GM04504 (cell line): Measurements from ENCODE around the gene NKAIN2.

Experiments
- DNase-seq: peaks from one replicate; pipeline ENCODE4 v3.0.0-alpha.2; 2012; ENCODE audit warnings: low read depth

NKAIN2 gene

DNA sequence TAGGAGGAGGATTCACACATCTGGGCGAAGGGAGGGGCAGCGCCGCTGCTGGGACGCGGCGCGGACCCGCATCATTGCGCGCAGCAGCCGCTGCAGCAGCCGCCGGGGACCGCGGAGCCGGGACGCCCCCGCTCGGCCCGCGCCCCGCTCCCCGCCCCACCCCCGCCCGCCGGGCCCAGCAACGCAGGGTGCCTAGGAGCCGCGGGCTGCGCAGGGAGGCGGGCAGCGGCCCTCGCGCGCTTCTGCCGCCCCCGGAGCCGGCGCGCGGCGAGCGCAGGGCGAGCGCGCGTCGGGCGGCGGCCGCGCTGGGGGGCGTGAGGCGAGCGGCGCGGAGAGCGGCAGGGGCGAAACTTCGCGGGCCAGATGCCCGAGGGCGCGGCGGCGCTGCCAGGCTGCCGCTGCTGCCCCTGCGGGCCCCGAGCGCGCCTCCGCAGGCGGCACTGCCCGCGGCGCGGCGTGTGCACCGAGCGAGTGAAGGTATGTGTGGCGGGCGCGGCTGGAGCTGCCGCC is at the start of gene NKAIN2:
Gene NKAIN2, plus strand, starts transcription at position 362 of the 510 bp plus-strand sequence.
- DNase-seq: no peak

DNA sequence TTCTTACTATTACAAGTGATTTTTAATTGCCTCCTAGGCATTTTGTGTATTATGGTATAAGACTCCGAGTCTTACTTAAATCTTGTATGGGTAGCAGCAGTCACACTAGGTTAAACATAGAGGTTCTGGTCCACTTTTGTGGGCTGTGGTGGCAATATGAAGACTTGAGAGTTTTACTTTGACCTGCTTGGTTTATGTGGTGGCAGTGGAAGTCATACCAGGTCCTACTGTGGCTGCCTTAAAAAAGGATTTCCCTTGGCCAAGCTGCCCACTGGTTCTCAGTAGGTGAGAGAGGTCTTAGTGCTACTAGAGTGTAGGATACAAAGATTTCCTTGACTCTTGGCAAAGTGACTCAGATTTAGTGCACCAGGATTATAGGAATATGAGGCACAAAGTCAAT is 44.2 kb upstream of the NKAIN2 start:
- no peak for DNase-seq

DNA sequence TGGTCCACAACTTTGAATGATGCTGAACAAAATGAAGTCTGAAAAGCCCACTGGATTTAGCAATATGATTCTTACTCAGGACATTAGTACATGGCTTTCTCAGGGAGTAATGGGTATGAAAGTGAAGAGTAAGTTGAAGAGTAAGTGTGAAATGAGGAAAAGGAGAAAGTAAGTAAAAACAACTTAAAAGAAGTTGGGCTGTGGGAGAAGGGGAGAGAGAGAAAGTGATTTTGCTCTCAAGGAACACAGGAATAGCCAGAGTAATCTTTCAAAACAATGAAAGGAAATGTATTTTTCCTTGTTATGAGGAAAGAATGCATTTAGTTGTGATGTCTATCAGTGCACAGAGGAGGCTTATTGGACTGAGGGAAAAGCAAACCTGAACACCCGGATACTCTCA is 39.8 kb upstream of the NKAIN2 start:
- DNase-seq: no peak

DNA sequence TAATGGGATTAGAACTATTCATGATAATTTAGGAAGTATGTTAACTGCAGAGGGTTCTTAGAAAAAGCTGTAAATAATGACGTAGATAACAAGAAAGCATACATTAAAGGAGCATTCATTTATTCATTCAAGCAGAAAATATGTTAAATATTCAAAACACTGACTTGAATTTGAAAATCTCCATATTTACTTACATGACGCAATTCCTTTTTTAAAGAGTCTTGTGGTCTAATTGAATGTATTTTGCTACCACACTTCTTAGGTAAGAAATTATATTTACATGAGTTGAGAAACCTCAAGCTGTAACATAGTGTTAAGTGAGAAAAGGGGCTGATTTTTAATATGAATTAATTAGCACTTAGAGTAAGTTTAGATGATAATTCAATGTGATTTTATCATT is 38.9 kb upstream of the NKAIN2 start:
- DNase-seq: no peak

DNA sequence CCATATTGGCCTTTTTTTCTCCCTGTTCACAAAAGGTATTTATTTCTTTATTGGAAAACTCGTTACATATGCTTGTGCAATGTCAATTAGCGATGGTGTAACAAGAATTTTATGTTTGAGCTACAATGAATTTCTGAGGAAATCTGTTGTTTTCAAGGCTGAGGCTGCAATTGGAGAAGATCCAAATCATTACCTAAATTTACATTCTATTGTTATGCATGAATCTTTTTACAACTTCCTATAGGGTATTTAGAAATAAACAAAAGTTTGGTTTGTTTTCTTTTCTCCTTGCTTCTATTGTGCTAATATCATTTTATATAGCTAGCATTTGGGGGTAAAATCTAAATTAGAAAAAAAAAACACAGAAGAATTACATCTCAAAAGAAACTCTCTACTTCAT is 34.7 kb upstream of the NKAIN2 start:
- no peak for DNase-seq

DNA sequence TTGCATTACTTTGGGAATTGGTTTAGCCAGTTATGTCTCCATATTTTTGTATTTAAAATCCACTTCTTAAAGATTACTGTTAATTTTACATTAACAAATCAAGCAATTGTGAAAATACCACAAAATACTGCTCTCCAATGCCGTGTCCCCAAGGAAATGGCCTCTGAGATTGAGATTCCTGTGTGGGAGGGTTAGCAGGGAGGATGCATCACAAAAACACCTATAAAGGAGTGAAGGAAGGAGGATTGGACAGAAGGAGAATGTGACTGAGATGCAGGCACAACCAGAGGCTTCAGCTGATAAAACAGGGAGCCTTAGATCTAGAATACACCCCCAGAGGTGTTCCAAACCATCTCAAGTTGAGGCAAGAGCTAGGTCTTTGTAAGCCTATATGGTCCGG is 34.2 kb upstream of the NKAIN2 start:
- no peak for DNase-seq

DNA sequence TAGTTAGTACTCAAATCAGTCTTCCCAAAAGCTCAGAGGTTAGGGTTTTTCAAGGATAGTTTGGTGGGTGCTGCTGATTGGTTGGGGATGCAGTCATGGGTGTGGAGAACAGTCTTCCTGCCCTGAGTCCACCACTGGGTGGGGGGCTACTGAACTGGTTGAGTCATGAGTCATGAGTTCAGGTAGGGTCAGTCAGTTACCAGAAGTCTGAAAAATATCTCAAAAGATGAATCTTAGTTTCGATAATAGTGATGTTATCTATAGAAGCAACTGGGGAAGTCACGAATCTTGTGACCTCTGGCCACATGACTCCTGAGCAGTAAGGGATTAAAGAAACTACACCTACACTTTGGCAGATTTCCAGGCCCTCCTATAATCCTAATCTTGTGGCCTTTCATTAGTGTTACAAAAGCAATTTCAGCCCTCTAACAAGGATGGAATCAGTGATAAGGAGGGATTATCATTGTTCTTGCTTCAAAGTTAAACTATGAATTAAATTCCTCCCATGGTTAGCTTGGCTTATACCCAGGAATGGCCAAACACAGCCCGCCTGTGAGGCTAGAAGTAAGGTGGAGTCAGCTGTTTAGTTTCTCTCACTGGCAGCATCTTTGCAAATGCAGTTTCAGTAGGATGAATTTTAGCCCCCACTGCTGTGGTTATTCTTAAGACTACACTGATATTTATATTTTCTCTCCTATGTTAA is 33.3 kb upstream of the NKAIN2 start:
- no peak for DNase-seq

DNA sequence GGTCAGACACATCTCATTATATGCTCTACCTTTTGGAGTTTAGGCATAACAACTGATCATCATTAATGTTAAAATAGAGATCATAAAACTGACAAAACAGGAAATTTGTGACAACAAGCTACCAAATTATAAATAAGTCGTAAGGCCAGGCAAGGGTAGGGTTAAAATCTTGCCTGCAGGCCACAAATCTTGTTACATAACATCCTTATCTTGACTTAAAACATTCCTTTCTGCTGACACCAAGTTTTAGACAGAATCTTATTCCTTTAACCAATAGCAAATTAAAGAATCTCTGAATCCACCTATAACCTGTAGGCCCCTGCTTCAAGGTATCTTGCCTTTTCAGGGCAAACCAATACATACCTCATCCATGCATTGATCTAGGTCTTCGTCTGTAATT is 32.5 kb upstream of the NKAIN2 start:
- DNase-seq: no peak

DNA sequence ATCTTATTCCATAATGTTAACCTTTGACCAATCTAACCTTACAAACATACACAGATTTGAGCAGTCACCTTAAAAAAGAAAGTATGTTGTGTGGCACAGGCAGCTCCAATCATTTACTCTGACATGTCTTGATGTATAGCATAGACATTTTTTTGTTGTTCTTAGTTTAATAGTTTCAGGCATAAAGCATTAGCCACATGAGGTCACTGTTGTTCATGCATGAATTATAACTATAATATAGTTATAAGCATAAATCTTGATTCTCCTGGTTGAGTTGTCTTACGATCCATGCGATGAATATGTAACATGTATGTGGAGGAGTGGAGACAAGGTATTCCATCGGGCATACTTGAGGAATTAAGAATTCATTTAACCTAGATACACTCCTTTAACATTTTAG is 26.1 kb upstream of the NKAIN2 start:
- DNase-seq: no peak

DNA sequence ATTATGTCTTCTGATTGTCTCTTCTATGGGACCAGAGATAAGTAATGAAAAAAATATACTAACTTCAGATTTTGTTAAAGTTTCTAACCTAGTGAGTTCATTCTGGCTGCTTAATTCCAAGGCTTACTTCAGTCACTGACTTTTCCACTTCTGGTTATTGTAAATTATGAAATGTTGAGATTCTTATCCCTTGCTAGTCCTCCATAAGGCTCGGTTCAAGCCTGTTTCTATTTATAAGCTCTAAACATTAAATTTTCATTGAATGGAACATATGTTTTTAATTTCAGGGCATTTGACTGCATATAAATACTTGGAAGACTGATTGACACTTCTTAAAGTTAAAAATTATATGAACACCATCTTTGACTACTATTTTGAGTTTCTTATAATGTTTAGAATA is 23.6 kb upstream of the NKAIN2 start:
- no peak for DNase-seq

DNA sequence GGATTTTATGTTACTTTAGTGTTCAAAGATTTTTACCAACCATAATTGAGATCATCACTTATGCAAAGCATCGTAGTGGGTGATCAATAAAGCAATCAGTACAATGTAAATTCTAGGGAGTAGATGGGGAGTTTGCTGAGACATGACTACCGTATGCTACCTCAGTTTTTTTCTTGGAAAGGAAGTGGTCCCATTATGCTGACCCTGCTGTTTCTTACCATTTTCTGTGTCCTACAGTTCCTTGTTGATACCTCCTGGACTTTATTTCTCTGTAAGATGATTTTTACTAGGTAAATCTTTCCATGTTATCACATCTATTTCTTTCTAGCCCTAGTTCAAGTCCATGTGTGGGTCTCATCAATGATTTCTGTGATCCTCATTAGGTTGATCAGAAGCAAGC is 19.3 kb upstream of the NKAIN2 start:
- no peak for DNase-seq

DNA sequence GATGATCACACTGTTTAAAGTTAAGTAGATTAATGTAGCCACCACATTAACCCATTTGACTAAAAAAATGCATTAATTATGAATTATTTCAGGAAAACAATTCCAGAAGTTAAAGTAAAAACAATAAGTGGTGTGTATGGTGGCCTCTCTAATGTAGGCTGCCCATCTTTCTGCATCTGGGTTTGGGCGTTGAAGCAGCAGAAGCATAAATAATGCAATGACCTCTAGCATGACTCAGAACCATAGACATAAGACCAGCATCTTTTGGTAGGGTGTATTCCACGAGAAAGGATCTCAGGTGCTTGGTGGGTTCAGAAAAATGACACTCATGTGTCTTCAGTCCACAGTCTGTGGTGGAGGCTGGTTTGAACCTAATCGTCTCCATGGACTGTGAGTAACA is 18.6 kb upstream of the NKAIN2 start:
- DNase-seq: no peak

DNA sequence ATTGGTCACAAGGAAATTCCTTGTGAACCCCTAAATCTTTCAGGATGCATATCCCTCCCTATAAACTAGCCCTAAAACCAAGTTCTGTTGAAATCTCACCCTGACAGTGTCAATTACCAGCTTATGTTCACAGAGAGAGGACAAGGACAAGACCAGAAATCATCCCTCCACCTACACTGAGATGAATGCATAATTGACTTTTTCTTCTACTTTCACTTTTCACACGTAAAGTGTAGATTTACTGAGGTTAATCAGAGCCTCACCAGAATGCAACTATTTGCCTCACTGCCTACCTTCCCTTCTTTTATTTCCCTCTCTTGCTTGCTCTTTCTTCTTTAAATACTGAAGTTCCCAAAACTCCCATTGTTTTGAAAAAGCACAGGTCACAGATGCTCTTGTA is 15.3 kb upstream of the NKAIN2 start:
- DNase-seq: no peak

DNA sequence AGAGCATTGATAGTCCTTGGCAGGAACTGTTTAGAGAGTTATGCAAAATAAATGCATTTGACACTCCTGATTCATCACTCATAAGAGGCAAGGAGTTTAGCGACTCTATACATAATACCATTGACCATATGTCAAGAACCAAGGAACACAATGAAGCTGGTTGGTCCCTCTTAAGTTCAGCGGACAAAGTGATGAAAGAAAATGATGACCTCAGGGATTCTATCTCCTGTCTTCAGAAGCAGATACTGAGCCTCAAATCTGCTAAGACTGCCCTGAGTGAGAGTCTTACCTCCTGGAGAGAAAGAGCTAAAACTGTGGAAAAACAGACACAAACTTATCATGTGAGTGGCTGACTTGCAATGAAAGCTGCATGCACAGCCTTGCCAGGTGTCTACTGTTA is 9.5 kb upstream of the NKAIN2 start:
- DNase-seq: no peak

DNA sequence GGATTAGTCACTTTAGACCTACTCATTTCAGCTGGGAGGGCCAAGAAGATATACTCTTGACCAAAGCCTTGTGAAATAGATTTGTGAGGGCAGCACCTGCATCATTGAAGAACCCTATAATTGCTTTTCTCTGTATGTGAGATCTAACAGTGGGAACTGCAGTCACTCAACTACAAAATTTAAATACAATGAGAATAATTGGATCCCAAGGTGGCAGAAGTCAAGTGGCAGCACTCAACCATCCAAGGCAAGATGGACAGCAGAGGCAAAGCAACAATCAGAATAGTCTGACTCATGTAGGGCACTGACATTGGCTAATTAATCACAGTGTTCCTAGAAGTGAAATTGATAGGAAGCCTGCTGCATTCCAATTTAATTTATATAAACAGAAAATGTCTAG is 8.9 kb upstream of the NKAIN2 start:
- DNase-seq: no peak

DNA sequence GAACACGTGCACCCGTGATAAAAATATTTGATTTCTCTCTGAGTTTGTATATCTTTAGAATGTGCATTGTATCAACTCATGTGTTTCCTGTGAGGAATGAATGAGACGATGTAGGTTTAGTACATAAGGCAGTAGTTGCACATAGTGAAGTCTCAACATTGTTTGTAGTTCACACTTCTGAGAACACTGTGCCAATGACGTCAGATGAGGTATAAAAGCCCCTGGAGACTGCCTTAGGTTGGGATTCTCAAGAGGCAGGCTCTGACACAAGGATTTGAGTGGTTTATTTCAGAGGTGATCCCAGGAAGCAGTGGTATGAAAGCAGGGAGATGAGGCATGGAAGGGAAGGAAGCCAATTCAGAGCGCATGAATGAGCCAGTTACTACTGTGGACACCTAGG is 2.6 kb upstream of the NKAIN2 start:
- DNase-seq: no peak

DNA sequence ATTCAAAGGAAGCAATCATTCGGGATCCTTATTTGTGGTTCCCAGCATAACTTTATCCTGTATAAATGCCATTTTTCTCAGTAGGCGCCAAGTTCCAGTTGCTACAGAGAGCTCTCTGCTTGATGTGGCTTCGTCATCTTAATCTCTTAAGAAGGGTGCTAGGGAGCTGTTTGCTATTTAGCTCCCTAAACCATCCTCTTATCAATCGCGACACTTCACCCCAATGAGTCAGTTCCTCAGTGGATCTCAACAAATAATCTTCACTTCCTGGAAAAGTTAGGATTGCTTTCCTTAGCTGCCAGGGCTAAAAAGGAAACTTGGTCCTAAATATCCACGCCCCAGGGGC is 1.3 kb upstream of the NKAIN2 start:
- no peak for DNase-seq

DNA sequence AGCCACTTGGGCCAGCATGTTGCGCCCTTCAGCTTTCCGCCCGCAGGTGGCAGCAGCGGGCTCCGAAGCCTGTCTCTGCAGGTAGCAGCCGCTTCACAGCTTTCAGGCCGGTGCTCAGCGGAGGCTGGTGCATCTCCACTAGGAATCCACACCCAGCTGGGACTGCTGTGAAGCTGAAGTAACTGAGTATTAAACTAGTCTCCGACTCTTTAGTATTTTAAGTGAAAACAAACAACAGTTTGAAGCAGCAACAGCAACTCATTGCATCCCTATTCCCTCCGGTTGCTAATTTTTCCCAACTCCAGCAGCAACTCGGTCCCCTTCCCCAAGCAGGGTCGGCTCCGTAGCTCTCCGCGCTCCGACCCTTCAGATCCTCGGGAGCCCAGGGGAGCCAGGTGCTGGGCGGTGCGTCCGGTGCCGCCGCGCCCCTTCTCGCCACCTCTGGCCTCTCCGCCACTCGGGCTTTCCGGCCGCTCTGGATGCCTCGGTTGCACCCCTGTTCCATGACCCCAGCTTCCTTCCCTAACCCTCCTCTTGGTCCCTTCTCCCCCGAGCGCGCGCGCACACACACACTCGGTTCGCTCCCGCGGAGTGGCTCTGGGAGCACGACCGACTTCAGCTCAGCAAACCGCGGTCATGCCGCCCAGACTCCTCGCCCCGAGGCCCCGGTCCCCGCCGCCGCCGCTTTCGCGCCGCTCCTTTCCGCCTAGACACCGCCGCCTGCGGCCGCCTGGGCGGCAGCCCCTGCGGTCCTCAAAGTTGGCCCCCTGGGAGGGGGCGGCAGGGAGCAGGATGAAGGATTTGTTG is 765 bp upstream of the NKAIN2 start:
- DNase-seq: peak; percentile 29

DNA sequence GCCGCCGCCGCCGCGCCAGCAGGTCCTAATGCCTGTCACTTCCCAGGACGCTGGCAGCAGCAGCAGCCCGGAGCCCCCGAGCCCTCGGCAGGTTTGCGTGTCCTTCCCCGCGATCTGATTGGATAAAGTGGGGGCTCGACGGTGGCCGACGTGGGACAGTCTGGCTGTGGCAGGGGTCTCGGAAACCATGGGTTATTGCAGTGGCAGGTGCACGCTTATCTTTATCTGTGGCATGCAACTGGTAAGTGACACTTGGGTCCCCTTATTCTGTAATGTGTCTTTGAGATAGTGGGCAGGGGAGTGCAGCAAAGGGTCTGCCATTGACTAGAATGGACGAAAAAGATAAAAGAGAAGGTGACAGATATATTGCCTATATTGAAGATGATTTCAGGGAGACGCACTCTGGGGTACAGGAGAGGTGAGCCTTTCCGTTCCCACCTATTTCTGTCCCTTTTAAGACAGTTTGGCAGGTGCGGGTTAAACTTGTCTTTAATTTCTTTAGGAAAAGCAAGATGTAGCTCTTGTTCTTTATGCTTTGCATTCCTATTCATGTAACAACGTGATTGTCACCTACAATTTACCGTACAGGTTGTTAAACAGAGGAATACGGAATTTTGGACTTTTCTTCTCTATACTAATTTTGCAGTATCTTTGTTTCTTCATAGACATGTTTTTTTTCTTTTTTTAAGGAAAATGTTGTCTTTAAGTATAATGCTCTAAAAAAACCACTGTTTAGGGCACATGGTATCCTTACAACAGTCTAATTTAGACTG is 535 bp downstream of the NKAIN2 start:
- DNase-seq: no peak

DNA sequence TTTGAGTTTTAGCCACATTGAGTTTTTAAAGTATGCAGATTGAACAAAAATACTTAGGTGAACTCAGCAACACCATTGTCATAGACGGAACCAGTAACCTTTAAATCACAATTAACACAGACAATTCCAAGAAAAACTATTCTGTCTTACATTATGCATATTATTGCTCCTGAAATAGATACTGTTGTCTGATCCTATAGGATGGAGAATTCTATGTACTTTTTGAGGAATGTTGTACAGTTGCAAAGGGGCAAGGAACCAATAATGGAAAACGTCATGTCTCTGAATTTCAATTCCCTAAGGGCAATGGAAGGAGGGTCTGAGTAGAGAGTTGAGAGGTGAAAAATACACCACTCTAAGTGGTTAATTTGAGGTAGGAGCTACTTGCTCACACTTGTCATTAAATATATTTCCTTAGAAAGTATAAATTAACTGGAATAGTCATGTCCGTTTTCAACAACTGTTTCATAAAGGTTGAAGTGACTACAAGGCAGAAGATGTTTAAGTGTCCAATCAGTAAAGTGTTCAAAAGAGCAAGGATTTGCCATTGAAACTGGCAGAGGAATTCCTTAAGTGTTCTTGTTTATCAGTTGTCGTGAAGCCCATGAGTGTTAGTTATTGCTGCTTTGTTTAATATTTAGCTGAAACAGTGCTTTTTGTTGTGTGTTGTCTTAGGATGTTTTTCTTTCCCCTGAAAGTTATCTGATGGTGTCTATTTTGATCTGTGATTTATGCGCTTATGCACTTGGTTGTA is 1.3 kb downstream of the NKAIN2 start:
- no peak for DNase-seq

DNA sequence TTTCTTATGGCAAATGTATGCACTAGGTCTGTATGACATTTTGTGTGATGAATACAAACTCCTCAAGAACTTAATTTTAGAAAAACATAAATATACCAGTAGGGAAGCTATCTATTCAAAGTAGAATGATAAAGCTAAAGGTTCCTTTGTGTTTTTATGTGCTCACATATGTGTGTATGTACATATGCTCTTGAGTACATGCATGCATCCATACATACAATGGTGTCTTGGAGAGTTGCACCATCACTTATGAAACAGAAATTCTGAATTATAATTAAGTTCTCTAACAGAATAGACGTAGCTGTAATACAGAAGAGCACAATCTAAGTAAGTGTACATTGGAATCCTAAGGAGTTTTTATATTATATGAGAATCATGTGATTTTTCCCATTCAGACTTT is 2.3 kb downstream of the NKAIN2 start:
- no peak for DNase-seq

DNA sequence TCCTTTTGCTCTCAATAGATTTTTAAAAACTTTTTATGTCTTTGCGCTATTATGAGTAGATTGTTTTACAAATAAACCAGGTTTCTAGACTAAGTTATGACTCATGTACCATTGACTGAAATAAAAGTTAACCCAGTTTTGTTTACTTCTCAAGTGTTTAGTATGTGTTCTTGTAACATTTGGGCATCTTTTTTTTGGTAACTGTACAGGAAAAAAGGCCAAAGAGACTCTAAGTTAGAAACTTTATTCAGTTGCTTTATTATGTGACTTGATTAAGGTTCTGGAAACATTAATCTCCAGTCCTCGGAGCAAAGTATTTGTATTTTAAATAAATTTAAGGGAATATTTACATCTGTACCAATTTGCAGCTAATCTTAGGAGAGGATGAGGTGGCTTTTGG is 2.9 kb downstream of the NKAIN2 start:
- DNase-seq: no peak
